ENCODE results near the gene KCNMA1.

KCNMA1 gene

DNA sequence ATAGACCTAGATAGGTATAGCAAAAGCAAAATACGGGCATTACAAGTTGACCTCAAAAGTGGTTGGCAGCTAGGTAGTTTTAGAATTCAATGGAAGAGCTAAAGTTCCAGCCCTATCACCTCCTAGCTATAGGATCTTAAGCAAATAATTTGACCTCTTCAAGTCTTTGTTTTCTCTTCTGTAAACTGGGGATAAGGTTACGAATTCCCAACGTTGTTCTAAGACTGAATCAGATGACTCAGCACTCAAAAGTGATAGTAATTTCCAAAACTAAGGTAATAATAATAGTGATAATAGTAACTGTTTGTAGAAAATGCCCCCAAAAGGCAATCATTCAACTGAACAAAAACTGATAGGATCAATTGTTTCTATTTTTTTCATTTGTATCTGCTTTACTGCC, 445.2 kb downstream of the KCNMA1 start:
- in situ Hi-C loops (cut with HindIII; ENCODE audit: low sequenced_read_pairs), result no loop called here
- DNase-seq (ENCODE audit: low read depth, low spot score), result no peak
- H3K4me3 ChIP-seq (ENCODE audit: low read depth, low read length), result no peak overlapping the region
- TF ChIP-seq, protein P1, sequence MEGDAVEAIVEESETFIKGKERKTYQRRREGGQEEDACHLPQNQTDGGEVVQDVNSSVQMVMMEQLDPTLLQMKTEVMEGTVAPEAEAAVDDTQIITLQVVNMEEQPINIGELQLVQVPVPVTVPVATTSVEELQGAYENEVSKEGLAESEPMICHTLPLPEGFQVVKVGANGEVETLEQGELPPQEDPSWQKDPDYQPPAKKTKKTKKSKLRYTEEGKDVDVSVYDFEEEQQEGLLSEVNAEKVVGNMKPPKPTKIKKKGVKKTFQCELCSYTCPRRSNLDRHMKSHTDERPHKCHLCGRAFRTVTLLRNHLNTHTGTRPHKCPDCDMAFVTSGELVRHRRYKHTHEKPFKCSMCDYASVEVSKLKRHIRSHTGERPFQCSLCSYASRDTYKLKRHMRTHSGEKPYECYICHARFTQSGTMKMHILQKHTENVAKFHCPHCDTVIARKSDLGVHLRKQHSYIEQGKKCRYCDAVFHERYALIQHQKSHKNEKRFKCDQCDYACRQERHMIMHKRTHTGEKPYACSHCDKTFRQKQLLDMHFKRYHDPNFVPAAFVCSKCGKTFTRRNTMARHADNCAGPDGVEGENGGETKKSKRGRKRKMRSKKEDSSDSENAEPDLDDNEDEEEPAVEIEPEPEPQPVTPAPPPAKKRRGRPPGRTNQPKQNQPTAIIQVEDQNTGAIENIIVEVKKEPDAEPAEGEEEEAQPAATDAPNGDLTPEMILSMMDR (IDR thresholded peaks at IDR 0.05; ENCODE audit: low read depth, low read length), result no peak

DNA sequence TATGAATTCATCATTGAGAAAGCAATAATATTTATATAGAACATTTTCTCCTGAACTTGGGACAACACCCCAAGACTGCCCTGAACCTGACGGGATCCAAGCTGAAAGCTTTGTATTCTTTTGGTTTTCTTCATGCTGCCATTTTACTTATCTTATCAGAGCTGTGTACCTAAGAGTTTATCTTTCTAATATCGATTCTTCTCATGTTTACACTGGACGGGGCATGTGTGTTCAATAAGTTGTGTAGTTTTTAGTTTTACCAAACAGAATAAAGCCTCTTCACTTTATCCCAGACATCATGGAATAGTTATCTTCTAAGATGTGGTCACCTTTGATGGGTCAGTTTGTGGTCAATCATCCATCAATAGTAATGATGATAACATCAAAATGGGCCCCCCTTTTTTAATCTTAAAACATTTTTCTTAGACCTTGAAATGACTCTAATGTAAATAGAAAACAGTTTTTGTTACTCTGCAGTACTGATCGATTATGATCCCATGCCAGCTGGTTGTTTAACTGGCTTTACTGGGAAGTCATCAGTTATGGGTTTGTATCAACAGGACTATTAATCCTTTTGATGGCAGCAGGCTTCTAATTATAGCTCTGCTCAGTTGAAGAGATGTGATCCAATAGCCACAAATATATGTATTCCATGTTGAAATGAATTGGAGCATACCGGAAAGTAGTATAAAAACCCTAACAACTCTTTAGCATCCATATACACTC, 446.1 kb downstream of the KCNMA1 start:
- no peak for DNase-seq (ENCODE audit: low read depth, low spot score)
- in situ Hi-C loops (cut with HindIII; ENCODE audit: low sequenced_read_pairs), result no loop called here
- TF ChIP-seq, protein P1 (IDR thresholded peaks at IDR 0.05; ENCODE audit: low read depth, low read length), result no peak
- H3K4me3 ChIP-seq (ENCODE audit: low read depth, low read length), result no peak overlapping the region

DNA sequence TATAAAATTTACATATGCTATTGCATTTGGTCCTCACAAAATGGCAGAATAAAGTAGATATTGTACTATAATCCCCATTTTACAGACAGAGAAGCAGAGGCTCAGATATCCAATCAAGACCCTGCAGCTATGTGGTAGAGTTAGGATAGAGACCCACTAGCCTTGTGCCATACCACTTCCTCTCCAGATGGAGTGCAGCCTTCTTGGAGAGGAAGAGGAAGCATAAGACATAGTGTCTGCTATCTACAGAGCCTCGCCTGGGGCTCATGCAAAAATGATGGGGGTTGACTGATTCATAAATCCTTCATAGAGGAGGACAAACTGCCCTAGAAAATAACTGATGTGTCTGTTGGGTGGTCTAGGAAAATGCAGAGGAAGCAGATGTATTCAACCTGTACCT, 447.3 kb downstream of the KCNMA1 start:
- no peak for DNase-seq (ENCODE audit: low read depth, low spot score)
- in situ Hi-C loops (cut with HindIII; ENCODE audit: low sequenced_read_pairs), result no loop called here
- no peak overlapping the region for H3K4me3 ChIP-seq (ENCODE audit: low read depth, low read length)
- TF ChIP-seq, protein P1 (IDR thresholded peaks at IDR 0.05; ENCODE audit: low read depth, low read length), result no peak

DNA sequence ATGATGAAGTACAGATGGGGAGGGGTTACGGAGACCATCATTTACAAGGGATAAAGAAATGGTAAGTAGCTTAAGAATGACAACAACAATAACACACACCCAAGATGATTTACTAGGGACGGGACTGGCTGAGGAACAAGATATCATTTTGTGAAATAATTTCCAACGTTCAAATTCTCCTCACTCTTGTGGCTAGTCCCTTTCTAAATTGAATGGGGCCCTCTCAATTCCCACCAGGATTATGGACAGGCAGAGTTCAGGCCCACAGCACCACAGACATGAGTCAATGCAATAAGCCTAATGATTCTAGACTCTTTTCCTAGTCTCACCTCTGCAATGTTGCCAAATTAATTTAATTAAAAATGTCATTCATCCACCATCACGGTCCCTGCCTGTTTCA, 448.1 kb downstream of the KCNMA1 start:
- no peak overlapping the region for H3K4me3 ChIP-seq (ENCODE audit: low read depth, low read length)
- TF ChIP-seq, protein P1 (IDR thresholded peaks at IDR 0.05; ENCODE audit: low read depth, low read length), result no peak
- DNase-seq (ENCODE audit: low read depth, low spot score), result no peak
- in situ Hi-C loops (cut with HindIII; ENCODE audit: low sequenced_read_pairs), result no loop called here

DNA sequence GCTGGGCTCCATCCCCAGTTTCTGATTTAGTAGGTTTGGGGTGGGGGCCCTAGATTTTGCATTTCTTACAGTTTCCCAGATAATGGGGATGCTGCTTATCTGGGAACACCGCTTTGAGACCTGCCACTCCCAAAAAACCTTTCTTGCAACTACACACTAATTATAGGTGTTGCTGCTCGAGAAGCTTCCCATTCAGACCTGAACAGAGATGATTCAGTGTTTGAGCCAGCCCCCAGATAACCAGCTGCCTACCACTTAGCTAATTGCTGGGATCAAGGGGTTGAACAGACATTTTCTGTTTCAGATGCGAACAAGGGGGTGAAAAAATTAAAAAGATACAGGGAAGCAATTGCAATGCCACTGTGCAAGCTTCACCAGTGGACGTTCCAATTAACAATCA, 448.5 kb downstream of the KCNMA1 start:
- TF ChIP-seq, protein P1 (IDR thresholded peaks at IDR 0.05; ENCODE audit: low read depth, low read length), result no peak
- in situ Hi-C loops (cut with HindIII; ENCODE audit: low sequenced_read_pairs), result no loop called here
- no peak for DNase-seq (ENCODE audit: low read depth, low spot score)
- H3K4me3 ChIP-seq (ENCODE audit: low read depth, low read length), result no peak overlapping the region

DNA sequence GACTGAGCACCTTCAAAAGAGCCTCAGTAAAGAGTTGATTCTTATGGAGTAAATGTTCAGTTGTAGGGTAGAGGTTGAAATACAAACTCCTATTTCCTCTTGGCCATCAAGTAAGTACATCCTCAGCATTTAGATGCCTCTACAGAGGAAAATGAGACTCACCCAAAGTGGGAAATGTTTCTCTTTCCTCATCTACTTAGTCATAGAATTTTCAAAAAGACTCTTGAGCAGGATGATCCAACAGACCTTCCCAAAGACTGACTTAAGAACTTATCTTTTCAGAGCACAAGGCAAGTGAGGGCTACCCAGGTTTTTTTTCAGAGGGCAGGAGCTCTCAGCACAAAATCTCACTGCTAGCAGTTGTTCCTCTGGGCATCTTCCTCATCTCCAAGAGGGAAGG, 449.1 kb downstream of the KCNMA1 start:
- no peak for DNase-seq (ENCODE audit: low read depth, low spot score)
- TF ChIP-seq, protein P1 (IDR thresholded peaks at IDR 0.05; ENCODE audit: low read depth, low read length), result no peak
- no peak overlapping the region for H3K4me3 ChIP-seq (ENCODE audit: low read depth, low read length)
- in situ Hi-C loops (cut with HindIII; ENCODE audit: low sequenced_read_pairs), result no loop called here
